Ovary (tissue), 3 donors: ENCODE results near the gene MSX2.

Experiments
- CTCF ChIP-seq, 3 donors: fragments of 450-650 bp in 2 of 3; fragments of 200-600 bp in 1 of 3; IDR thresholded peaks; one replicate each; pipeline versions ENCODE4 v1.5.1 to v1.8.0; 2016 to 2022; ENCODE audit warnings: antibody characterized with exemption in 3 of 3, mild to moderate bottlenecking in 1 of 3
- EP300 ChIP-seq: sonication (generic); formaldehyde crosslinking; IDR thresholded peaks from one replicate; pipeline ENCODE4 v1.6.1; 2017; ENCODE audit warnings: antibody characterized with exemption
- POLR2A ChIP-seq: fragments of 450-650 bp; IDR thresholded peaks from one replicate; pipeline ENCODE4 v1.6.1; 2017; ENCODE audit warnings: antibody characterized with exemption, mild to moderate bottlenecking, moderate library complexity
- donor health status: DM: no; HTN: no; CAD: no.

GRCh38 chr5:174759091-174759490, 34.7 kb downstream of the MSX2 start:
- TF ChIP-seq CTCF (IDR thresholded peaks at IDR 0.05) (no peak), EP300 (no peak), POLR2A (no peak)
